GM23338 (cell line): ENCODE data around the gene NENF. TPM values are rescaled to one million over a fixed set of nuclear protein-coding genes. Genes with fewer than 3 reads are reported as not detected.

Source experiments
- ATAC-seq: fragments of 200-7000 bp; cut with Tn5 transposase; 3 replicates; pipeline ENCODE4 v1.9.1; 2020
- DNase-seq: peaks from one replicate; pipeline ENCODE4 v3.0.0-alpha.2; 2015; ENCODE audit warnings: low spot score
- H2AFZ ChIP-seq: fragments of 200-600 bp; sonication (generic); 2 replicates; pipeline ENCODE4 v1.8.0; 2016; ENCODE audit warnings: antibody characterized with exemption, mild to moderate bottlenecking, moderate library complexity
- H3F3A ChIP-seq: fragments of 200-600 bp; sonication (generic); replicated peaks from 2 replicates; pipeline ENCODE4 v1.8.0; 2017; ENCODE audit warnings: antibody characterized with exemption, mixed run types, low read depth
- H3K27ac ChIP-seq: fragments of 200-600 bp; sonication (generic); 2 replicates; pipeline ENCODE4 v1.6.1; 2016; ENCODE audit warnings: low read depth
- H3K27me3 ChIP-seq: fragments of 200-600 bp; sonication (generic); 2 replicates; pipeline ENCODE4 v1.8.0; 2016; ENCODE audit warnings: mild to moderate bottlenecking, mixed run types, moderate library complexity; ENCODE audit not compliant: insufficient read depth
- H3K36me3 ChIP-seq: fragments of 200-600 bp; sonication (generic); 2 replicates; pipeline ENCODE4 v1.8.0; 2016; ENCODE audit warnings: mild to moderate bottlenecking; ENCODE audit not compliant: insufficient read depth
- H3K4me1 ChIP-seq: fragments of 200-600 bp; sonication (generic); 2 replicates; pipeline ENCODE4 v1.8.0; 2016; ENCODE audit warnings: mild to moderate bottlenecking, moderate library complexity; ENCODE audit not compliant: insufficient read depth
- H3K4me2 ChIP-seq: fragments of 200-600 bp; sonication (generic); 2 replicates; pipeline ENCODE4 v1.7.1; 2017; ENCODE audit warnings: mixed run types
- H3K4me3 ChIP-seq: fragments of 200-600 bp; sonication (generic); 2 replicates; pipeline ENCODE4 v1.6.1; 2016; ENCODE audit warnings: mixed run types
- H3K79me2 ChIP-seq: fragments of 200-600 bp; sonication (generic); replicated peaks from 2 replicates; pipeline ENCODE4 v1.8.0; 2017; ENCODE audit warnings: mild to moderate bottlenecking; ENCODE audit not compliant: insufficient read depth
- H3K9me2 ChIP-seq: fragments of 200-600 bp; sonication (generic); 2 replicates; pipeline ENCODE4 v1.8.0; 2017; ENCODE audit not compliant: insufficient read depth
- H4K20me1 ChIP-seq: fragments of 200-600 bp; sonication (generic); replicated peaks from 2 replicates; pipeline ENCODE4 v1.8.0; 2017; ENCODE audit warnings: mild to moderate bottlenecking; ENCODE audit not compliant: insufficient read depth
- H3K27ac Mint-ChIP-seq: 2 replicates; pipeline ENCODE4 v1.8.0; 2020; ENCODE audit warnings: inconsistent platforms, mild to moderate bottlenecking, moderate library complexity, mixed read lengths
- H3K27me3 Mint-ChIP-seq: 3 replicates; pipeline ENCODE4 v1.8.0; 2022; ENCODE audit warnings: low read depth, mild to moderate bottlenecking, moderate library complexity, mixed read lengths, inconsistent platforms; ENCODE audit not compliant: insufficient read depth, poor library complexity
- H3K36me3 Mint-ChIP-seq: 3 replicates; pipeline ENCODE4 v1.8.0; 2021; ENCODE audit warnings: low read depth, mild to moderate bottlenecking, inconsistent platforms, moderate library complexity, mixed read lengths
- H3K4me1 Mint-ChIP-seq: 3 replicates; pipeline ENCODE4 v1.8.0; 2020; ENCODE audit warnings: mild to moderate bottlenecking, inconsistent platforms, mixed read lengths
- H3K4me3 Mint-ChIP-seq: 3 replicates; pipeline ENCODE4 v1.8.0; 2021; ENCODE audit warnings: moderate library complexity, mild to moderate bottlenecking, inconsistent platforms, mixed read lengths
- H3K9me3 Mint-ChIP-seq: 3 replicates; pipeline ENCODE4 v1.8.0; 2020; ENCODE audit warnings: moderate library complexity, mild to moderate bottlenecking, inconsistent platforms, mixed read lengths
- CREB1 ChIP-seq: fragments of 250-450 bp; sonication (Bioruptor Pico); IDR thresholded peaks from 2 replicates; pipeline ENCODE4 v1.5.0; 2020; ENCODE audit warnings: low read depth, mild to moderate bottlenecking, moderate library complexity
- ETS1 ChIP-seq: IDR thresholded peaks from 2 replicates; pipeline ENCODE4 v1.6.1; 2016; ENCODE audit warnings: antibody characterized with exemption
- EZH2 ChIP-seq: fragments of 200-600 bp; sonication (generic); IDR thresholded peaks from one replicate; pipeline ENCODE4 v1.8.0; 2017; ENCODE audit warnings: antibody characterized with exemption, mild to moderate bottlenecking, low read depth; ENCODE audit not compliant: unreplicated experiment
- EZH2phosphoT487 ChIP-seq: fragments of 200-600 bp; sonication (generic); IDR thresholded peaks from one replicate; pipeline ENCODE4 v1.8.1; 2018; ENCODE audit warnings: antibody characterized with exemption; ENCODE audit not compliant: unreplicated experiment
- JUNB ChIP-seq: IDR thresholded peaks from one replicate; pipeline ENCODE4 v1.6.1; 2016; ENCODE audit warnings: antibody characterized with exemption; ENCODE audit not compliant: unreplicated experiment
- NANOG ChIP-seq: IDR thresholded peaks from 2 replicates; pipeline ENCODE4 v1.6.1; 2016; ENCODE audit warnings: antibody characterized with exemption, borderline replicate concordance
- POLR2AphosphoS5 ChIP-seq: IDR thresholded peaks from 2 replicates; pipeline ENCODE4 v1.6.1; 2016; ENCODE audit warnings: antibody characterized with exemption, low read depth
- STAT1 ChIP-seq: IDR thresholded peaks from one replicate; pipeline ENCODE4 v1.6.1; 2016; ENCODE audit warnings: antibody characterized with exemption; ENCODE audit not compliant: unreplicated experiment
- ZNF114 ChIP-seq: fragments of 250-450 bp; sonication (Bioruptor Pico); IDR thresholded peaks from 2 replicates; pipeline ENCODE4 v1.5.0; 2020; ENCODE audit warnings: mild to moderate bottlenecking, moderate library complexity
- ZNF331 ChIP-seq: fragments of 250-450 bp; sonication (Bioruptor Pico); IDR thresholded peaks from 2 replicates; pipeline ENCODE4 v1.5.0; 2020; ENCODE audit warnings: low read depth, mild to moderate bottlenecking, moderate library complexity
- polyA plus RNA-seq: library from polyadenylated mRNA; unstranded; fragments of >200 nt; fragmentation: Nextera tagmentation; extraction: Ambion mirVana; gene quantifications from 2 replicates; pipeline ENCODE4 v1.2.1, GENCODE V29; 2016
- total RNA-seq: library from RNA; depleted of rRNA; stranded (reverse); fragments of >200 nt; shearing (Covaris generic); gene quantifications from 2 replicates; pipeline ENCODE4 v1.2.3, GENCODE V29; 2014
- TF ChIP-seq, protein P1 (sequence below): IDR thresholded peaks from one replicate; pipeline ENCODE4 v1.6.1; 2018; ENCODE audit warnings: antibody characterized with exemption; ENCODE audit not compliant: unreplicated experiment
- TF ChIP-seq, protein P2 (sequence below), 2 experiments: fragments of 200-600 bp in 1 of 2; sonication (generic) in 1 of 2; conservative IDR thresholded peaks; 2 replicates each; pipeline versions ENCODE4 v1.5.1 to v1.6.1; 2016 to 2017; ENCODE audit warnings: antibody characterized with exemption in 2 of 2, low read depth in 2 of 2, mild to moderate bottlenecking in 2 of 2, moderate library complexity in 1 of 2
- TF ChIP-seq, protein P3 (sequence below): fragments of 250-450 bp; sonication (Bioruptor Pico); IDR thresholded peaks from 2 replicates; pipeline ENCODE4 v1.5.0; 2020; ENCODE audit warnings: mild to moderate bottlenecking, moderate library complexity

The NENF gene
- total and polyA plus RNA-seq, 2 experiments from 2014 or later: 27.6 to 60.7 TPM

GRCh38 chr1:212486619-212486975 is 53.9 kb downstream of the NENF start:
- Histone ChIP-seq H3K27me3 (no peaks in the 10 kb centered on the region), H4K20me1 (no peaks in the 10 kb centered on the region), H3K27ac (no peak overlapping the region), H3K9me2 (no peaks in the 10 kb centered on the region), H3K4me3 (no peak overlapping the region), H3K4me2 (no peak overlapping the region), H3K4me1 (peaks cover 2% of the 10 kb centered on the region; the same call in 1 of the 2 replicates), H3K79me2 (no peaks in the 10 kb centered on the region), H3K36me3 (no peaks in the 10 kb centered on the region), H3F3A (no peaks in the 10 kb centered on the region), H2AFZ (no peak overlapping the region)
- peaks cover 15% of the 10 kb centered on the region for H3K27me3 Mint-ChIP-seq
- H3K4me3 Mint-ChIP-seq: no peak overlapping the region
- peaks cover 11% of the 10 kb centered on the region for H3K4me1 Mint-ChIP-seq
- no peaks in the 10 kb centered on the region for H3K9me3 Mint-ChIP-seq
- no peak overlapping the region for H3K27ac Mint-ChIP-seq
- DNase-seq: no peak
- TF ChIP-seq CREB1 (CRISPR knock-in tag) (no peak), STAT1 (no peak), JUNB (no peak), ZNF114 (CRISPR knock-in tag) (no peak), ETS1 (no peak), EZH2 (no peak), EZH2phosphoT487 (no peak), NANOG (no peak), POLR2AphosphoS5 (no peak), ZNF331 (CRISPR knock-in tag) (no peak)
- TF ChIP-seq, protein P1, sequence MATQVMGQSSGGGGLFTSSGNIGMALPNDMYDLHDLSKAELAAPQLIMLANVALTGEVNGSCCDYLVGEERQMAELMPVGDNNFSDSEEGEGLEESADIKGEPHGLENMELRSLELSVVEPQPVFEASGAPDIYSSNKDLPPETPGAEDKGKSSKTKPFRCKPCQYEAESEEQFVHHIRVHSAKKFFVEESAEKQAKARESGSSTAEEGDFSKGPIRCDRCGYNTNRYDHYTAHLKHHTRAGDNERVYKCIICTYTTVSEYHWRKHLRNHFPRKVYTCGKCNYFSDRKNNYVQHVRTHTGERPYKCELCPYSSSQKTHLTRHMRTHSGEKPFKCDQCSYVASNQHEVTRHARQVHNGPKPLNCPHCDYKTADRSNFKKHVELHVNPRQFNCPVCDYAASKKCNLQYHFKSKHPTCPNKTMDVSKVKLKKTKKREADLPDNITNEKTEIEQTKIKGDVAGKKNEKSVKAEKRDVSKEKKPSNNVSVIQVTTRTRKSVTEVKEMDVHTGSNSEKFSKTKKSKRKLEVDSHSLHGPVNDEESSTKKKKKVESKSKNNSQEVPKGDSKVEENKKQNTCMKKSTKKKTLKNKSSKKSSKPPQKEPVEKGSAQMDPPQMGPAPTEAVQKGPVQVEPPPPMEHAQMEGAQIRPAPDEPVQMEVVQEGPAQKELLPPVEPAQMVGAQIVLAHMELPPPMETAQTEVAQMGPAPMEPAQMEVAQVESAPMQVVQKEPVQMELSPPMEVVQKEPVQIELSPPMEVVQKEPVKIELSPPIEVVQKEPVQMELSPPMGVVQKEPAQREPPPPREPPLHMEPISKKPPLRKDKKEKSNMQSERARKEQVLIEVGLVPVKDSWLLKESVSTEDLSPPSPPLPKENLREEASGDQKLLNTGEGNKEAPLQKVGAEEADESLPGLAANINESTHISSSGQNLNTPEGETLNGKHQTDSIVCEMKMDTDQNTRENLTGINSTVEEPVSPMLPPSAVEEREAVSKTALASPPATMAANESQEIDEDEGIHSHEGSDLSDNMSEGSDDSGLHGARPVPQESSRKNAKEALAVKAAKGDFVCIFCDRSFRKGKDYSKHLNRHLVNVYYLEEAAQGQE: no peak
- TF ChIP-seq, protein P2, sequence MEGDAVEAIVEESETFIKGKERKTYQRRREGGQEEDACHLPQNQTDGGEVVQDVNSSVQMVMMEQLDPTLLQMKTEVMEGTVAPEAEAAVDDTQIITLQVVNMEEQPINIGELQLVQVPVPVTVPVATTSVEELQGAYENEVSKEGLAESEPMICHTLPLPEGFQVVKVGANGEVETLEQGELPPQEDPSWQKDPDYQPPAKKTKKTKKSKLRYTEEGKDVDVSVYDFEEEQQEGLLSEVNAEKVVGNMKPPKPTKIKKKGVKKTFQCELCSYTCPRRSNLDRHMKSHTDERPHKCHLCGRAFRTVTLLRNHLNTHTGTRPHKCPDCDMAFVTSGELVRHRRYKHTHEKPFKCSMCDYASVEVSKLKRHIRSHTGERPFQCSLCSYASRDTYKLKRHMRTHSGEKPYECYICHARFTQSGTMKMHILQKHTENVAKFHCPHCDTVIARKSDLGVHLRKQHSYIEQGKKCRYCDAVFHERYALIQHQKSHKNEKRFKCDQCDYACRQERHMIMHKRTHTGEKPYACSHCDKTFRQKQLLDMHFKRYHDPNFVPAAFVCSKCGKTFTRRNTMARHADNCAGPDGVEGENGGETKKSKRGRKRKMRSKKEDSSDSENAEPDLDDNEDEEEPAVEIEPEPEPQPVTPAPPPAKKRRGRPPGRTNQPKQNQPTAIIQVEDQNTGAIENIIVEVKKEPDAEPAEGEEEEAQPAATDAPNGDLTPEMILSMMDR (conservative IDR thresholded peaks at IDR 0.05; ENCODE audit: low read depth in 2 of 2): no peak
- TF ChIP-seq, protein P3, sequence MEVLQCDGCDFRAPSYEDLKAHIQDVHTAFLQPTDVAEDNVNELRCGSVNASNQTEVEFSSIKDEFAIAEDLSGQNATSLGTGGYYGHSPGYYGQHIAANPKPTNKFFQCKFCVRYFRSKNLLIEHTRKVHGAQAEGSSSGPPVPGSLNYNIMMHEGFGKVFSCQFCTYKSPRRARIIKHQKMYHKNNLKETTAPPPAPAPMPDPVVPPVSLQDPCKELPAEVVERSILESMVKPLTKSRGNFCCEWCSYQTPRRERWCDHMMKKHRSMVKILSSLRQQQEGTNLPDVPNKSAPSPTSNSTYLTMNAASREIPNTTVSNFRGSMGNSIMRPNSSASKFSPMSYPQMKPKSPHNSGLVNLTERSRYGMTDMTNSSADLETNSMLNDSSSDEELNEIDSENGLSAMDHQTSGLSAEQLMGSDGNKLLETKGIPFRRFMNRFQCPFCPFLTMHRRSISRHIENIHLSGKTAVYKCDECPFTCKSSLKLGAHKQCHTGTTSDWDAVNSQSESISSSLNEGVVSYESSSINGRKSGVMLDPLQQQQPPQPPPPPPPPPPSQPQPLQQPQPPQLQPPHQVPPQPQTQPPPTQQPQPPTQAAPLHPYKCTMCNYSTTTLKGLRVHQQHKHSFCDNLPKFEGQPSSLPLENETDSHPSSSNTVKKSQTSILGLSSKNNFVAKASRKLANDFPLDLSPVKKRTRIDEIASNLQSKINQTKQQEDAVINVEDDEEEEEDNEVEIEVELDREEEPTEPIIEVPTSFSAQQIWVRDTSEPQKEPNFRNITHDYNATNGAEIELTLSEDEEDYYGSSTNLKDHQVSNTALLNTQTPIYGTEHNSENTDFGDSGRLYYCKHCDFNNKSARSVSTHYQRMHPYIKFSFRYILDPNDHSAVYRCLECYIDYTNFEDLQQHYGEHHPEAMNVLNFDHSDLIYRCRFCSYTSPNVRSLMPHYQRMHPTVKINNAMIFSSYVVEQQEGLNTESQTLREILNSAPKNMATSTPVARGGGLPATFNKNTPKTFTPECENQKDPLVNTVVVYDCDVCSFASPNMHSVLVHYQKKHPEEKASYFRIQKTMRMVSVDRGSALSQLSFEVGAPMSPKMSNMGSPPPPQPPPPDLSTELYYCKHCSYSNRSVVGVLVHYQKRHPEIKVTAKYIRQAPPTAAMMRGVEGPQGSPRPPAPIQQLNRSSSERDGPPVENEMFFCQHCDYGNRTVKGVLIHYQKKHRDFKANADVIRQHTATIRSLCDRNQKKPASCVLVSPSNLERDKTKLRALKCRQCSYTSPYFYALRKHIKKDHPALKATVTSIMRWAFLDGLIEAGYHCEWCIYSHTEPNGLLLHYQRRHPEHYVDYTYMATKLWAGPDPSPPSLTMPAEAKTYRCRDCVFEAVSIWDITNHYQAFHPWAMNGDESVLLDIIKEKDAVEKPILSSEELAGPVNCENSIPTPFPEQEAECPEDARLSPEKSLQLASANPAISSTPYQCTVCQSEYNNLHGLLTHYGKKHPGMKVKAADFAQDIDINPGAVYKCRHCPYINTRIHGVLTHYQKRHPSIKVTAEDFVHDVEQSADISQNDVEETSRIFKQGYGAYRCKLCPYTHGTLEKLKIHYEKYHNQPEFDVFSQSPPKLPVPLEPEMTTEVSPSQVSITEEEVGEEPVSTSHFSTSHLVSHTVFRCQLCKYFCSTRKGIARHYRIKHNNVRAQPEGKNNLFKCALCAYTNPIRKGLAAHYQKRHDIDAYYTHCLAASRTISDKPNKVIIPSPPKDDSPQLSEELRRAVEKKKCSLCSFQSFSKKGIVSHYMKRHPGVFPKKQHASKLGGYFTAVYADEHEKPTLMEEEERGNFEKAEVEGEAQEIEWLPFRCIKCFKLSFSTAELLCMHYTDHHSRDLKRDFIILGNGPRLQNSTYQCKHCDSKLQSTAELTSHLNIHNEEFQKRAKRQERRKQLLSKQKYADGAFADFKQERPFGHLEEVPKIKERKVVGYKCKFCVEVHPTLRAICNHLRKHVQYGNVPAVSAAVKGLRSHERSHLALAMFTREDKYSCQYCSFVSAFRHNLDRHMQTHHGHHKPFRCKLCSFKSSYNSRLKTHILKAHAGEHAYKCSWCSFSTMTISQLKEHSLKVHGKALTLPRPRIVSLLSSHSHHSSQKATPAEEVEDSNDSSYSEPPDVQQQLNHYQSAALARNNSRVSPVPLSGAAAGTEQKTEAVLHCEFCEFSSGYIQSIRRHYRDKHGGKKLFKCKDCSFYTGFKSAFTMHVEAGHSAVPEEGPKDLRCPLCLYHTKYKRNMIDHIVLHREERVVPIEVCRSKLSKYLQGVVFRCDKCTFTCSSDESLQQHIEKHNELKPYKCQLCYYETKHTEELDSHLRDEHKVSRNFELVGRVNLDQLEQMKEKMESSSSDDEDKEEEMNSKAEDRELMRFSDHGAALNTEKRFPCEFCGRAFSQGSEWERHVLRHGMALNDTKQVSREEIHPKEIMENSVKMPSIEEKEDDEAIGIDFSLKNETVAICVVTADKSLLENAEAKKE (CRISPR knock-in tag): no peak
- no peaks in the 10 kb centered on the region for H3K36me3 Mint-ChIP-seq
- no peak for ATAC-seq
